GM19455 (cell line): ENCODE measurements around the gene SEPTIN1.
A peak's percentile ranks its signal among the peaks of the same experiment; 100 is the strongest.
"Not testable (repeated sequence)": the region's sequence is repeated elsewhere in the genome, so short reads cannot be mapped to it uniquely, and the experiment has no call there.

Source experiments
- ATAC-seq: cut with Tn5 transposase; IDR thresholded peaks from one replicate; pipeline ENCODE4 v1.9.1; 2021; ENCODE audit not compliant: unreplicated experiment

Gene SEPTIN1

DNA sequence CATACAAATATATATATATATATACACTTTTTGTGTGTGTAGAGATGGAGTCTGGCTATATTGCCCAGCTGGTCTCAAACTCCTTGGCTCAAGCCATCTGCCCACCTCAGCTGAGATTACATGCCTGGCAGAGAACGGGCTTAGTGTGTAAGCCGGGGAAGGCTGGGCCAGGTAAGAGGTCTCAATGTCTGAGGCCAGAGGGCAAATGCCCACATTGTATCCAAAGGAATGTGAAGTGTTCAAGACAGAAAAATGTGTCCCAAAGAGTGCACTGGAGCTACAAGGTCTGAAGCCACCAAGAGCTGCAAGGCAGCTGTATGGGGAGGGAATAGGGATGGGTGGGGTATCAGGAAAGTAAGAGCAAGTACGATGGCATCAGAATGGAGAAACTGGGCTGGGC, 36.1 kb downstream of the SEPTIN1 start:
- ATAC-seq: no peak

DNA sequence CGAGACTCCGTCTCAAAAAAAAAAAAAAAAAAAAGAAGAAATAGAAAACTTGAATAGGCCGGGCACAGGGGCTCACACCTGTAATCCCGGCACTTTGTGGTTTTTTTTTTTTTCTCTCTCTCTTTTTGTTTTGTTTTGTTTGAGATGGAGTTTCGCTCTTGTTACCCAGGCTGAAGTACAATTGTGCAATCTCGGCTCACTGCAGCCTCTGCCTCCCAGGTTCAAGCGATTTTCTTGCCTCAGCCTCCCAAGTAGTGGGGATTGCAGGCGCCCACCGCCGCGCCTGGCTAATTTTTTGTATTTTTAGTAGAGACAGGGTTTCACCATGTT, 38.9 kb downstream of the SEPTIN1 start:
- ATAC-seq: not testable (repeated sequence)

DNA sequence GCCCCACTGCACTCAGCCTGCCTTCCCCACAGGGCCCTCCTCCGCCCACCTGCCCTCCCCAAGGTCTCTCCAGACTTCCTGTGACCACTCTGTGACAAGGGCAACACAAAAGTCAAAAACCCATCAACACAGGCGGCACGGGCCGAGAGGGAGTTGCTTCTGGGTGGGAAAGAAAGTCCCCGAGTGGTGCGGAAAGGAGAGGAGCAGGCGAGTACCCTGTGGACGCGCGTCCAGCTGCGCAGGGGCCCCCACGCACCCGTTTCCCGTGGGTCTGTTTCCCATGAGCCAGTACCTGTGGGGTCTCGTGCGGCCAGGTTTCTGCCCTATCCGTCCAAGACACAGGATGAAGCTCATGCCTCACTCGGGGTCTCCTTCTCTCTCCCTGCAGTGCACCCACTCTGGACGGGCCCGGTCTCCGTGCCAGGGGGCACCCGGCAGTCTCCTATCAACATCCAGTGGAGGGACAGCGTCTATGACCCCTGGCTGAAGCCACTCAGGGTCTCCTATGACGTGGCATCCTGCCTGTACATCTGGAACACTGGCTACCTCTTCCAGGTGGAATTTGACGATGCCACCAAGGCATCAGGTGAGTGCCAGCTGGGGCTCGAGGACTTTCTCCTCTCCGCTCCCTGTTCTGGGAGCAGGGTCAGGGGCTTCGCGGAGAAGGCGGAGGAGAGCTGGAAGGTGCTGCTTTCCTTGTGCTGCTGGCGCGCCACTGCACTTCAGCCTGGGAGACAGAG, 39.4 kb downstream of the SEPTIN1 start:
- no peak for ATAC-seq

DNA sequence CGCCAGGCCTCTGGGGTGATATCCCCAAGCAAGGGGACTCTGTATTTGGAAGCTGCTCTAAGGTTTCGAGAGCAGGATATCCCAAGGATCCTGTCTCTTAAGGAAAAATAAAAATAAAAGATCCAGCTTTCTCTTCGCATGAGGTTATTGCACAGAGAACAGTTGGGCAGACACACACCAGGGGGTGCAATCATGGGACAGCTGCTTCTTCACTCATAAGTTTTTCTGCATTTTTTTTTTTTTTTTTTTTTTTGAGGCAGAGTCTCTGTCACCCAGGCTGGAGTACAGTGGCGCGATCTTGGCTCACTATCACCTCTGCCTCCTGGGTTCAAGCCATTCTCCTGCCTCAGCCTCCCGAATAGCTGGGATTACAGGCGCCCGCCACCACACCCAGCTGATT, 40.4 kb downstream of the SEPTIN1 start:
- ATAC-seq: not testable (repeated sequence)

DNA sequence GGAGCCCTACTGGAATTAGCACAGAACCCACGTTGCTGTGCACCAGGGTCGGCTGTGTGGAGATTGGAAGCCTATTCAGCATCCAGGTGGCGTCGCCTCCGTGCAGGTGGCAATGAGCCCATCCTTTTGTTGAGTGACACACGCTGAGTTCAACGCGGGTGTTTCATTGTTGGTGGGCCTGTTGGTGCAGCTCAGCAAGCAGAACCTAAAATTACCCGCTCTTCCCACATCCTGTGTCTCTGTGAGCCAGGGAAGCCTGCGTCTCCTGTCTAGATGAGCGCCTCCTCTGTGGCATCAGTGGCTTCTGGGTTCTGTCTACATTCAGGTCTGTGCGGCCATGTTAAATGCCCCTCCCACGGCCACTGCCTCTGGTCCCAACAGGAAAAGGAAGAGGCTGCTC, 41.7 kb downstream of the SEPTIN1 start:
- ATAC-seq: no peak

DNA sequence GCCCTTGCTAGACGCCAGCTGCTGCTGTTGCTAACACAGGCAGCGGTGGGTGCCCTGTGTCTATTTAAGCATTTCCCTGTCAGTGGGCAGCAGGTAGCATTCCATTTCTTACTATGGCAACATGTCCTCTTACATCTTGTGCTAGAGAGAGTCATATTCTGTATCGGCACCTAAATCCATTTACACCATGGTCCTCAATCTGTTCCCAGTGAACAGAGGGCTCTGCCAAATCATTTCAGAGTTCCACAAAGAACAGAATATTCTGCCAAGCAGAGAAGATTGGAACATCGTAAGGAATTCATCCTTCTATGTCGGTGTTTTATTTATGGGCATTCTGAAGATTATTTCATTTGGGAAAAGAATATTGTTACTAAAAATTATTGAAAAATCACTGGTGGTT, 43.6 kb downstream of the SEPTIN1 start:
- ATAC-seq: not testable (repeated sequence)

DNA sequence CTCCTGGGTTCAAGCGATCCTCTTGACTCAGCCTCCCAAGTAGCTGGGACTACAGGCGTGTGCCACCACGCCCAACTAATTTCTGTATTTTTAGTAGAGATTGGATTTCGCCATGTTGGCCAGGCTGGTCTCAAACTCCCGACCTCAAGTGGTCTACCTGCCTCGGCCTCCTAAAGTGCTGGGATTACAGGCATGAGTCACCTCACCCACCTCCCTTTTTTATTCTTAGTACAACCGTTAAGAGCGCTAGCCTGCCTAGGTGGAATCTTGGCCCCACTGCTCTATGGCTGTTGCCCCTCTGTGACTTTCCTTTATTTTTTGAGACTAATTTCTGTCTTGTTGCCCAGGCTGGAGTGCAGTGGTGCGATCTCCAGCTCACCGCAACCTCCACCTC, 44.4 kb downstream of the SEPTIN1 start:
- ATAC-seq: not testable (repeated sequence)

DNA sequence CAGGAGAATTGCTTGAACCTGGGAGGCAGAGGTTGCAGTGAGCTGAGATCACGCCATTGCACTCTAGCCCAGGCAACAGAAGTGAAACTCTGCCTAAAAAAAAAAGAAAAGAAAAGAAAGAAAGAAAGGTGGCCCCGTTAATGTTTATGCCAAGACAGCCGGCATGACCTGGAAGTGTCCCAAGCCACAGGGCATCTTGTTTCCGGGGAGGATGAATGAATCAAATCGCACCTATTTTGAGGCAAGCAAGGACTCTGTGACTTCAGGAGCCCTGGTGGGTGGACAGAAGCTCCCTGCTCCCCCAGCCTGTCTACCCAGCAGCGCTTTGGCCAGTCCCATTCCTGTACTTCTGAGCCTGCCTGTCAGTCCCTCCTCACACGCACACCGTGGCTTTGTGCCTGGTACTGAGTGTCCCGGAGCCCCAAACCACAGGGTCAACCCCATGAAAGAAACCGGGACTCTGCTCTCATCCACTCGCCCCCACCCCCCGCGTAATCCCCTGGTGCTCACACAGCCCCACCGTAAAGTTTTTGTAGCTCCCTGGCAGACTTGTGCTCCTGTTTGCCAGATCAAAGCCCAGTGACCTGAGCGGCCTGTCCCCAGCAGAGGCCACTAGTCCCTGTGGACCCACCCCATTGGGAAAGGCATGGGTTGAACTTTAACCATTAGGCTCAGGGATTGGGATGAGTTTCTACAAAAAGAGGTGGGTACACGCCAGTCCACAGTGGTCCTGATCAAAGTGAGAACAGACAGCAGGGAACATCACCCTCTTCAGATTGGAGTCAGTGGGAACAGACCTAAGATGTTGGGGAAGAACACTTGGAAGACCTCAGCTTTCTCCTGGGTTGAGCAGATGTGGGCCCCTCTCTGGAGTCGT, 46.5 kb downstream of the SEPTIN1 start:
- peak; percentile 6 for ATAC-seq

DNA sequence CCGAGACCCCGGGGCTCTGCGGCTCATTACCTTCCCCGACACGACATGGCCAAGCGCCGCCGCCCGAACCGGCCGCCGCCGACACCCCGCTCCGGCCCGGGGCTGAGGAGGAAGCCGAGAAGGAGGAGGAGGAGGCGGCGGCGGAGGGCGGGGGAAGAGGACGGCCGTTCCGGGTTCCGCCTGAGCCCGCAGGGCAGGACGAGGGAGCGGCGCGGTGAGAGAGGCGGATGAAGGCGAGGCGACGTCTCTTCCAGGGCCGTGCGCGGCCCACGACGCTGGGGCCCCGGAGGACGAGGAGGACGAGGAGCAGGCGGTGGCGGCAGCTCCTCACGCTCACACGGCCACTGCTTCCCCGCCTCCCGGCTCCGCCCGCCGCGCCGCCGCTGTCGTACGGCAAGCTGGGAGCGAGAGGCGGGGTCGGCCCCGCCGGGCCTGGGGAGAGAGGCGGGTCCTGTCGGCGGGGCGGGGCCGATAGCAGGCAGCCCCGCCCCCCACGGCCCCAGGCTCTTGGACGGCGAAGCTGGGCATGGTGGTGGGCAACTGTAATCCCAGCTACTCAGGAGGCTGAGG, 47.2 kb downstream of the SEPTIN1 start:
- peak; percentile 69 for ATAC-seq

DNA sequence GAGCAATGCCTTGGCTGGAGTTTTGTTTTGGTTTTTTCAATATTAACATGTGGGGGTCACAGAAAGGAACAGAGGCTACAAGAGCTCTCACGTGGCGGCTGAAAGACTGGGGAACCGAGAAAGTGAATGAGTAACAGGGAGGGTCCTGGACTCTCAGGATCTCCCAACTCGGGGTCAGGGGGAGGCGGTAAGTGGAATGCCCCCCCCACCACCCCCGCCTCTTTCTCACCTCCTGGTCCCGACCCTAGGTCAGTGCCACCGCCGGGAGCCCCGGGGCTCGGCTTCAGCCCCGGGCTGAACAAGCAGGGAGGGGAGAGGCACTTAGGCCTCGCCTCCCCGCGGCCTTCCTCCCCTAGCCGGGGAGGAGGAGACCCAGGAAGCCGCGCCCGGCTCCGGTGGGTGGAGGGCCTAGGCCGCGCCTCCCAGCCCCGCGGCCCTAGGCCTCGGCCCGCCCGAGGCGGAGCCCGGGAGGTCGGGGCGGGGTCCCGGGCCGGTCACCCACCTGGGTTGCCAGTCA, 47.8 kb downstream of the SEPTIN1 start:
- peak; percentile 92 for ATAC-seq
